GM21723 (cell line): ENCODE data around the gene PPOX.
A peak's percentile ranks its signal among the peaks of the same experiment; 100 is the strongest.

Experiments
- ATAC-seq: cut with Tn5 transposase; IDR thresholded peaks from one replicate; pipeline ENCODE4 v1.9.1; 2021; ENCODE audit warnings: mild to moderate bottlenecking, moderate library complexity; ENCODE audit not compliant: unreplicated experiment

Gene PPOX

GRCh38 chr1:161196521-161197451 lies 30.6 kb downstream of the PPOX start:
- ATAC-seq, result no peak

GRCh38 chr1:161197560-161198193 lies 31.5 kb downstream of the PPOX start:
- ATAC-seq, result no peak

GRCh38 chr1:161198194-161198896 lies 32.1 kb downstream of the PPOX start:
- no peak for ATAC-seq

GRCh38 chr1:161198897-161199431 lies 32.7 kb downstream of the PPOX start, which contains the start of gene ADAMTS4:
Gene ADAMTS4 (minus strand): TSS chr1:161199054. CDS start chr1:161198627, 427 bp downstream.
- no peak for ATAC-seq

GRCh38 chr1:161199506-161200139 lies 33.4 kb downstream of the PPOX start:
- ATAC-seq, result no peak

GRCh38 chr1:161200421-161200991 lies 34.3 kb downstream of the PPOX start:
- no peak for ATAC-seq

- ATAC-seq, result no peak
Measured at GRCh38 chr1:161200992-161201835, 35.0 kb downstream of the PPOX start.

- ATAC-seq, result peak; percentile 95
Measured at GRCh38 chr1:161201836-161202712, 35.8 kb downstream of the PPOX start, which contains the start of gene NDUFS2. Gene NDUFS2 (plus strand): TSS chr1:161202367. CDS start chr1:161202386, 19 bp downstream.

- no peak for ATAC-seq
Measured at GRCh38 chr1:161206411-161207140, 40.4 kb downstream of the PPOX start.

GRCh38 chr1:161207173-161207572 lies 40.9 kb downstream of the PPOX start:
- ATAC-seq, result no peak

GRCh38 chr1:161209790-161210409 lies 43.7 kb downstream of the PPOX start:
- peak; percentile 72 for ATAC-seq

- no peak for ATAC-seq
Measured at GRCh38 chr1:161214369-161214768, 48.1 kb downstream of the PPOX start.

GRCh38 chr1:161215076-161215475 lies 48.9 kb downstream of the PPOX start, which contains the start of gene FCER1G:
Gene FCER1G (plus strand): TSS chr1:161215295. CDS start chr1:161215322, 27 bp downstream.
- ATAC-seq, result no peak

- peak; percentile 85 for ATAC-seq
Measured at GRCh38 chr1:161216945-161217712, 50.9 kb downstream of the PPOX start.

GRCh38 chr1:161217831-161218230 lies 51.6 kb downstream of the PPOX start:
- ATAC-seq, result no peak
